Measurements from ENCODE around the gene RANBP3.
"Not testable (repeated sequence)": the region's sequence is repeated elsewhere in the genome, so short reads cannot be mapped to it uniquely, and the experiment has no call there.

Gene RANBP3

GRCh38 chr19:5883157-5883873 lies 94.6 kb downstream of the RANBP3 start:
- not testable (repeated sequence) for DNase-seq (ENCODE audit: low spot score)

- no peak for DNase-seq (ENCODE audit: low spot score)
Measured at GRCh38 chr19:5882421-5882968, 95.4 kb downstream of the RANBP3 start.

GRCh38 chr19:5881543-5882299 lies 96.2 kb downstream of the RANBP3 start:
- no peak for DNase-seq (ENCODE audit: low spot score)

- no peak for DNase-seq (ENCODE audit: low spot score)
Measured at GRCh38 chr19:5880604-5881078, 97.3 kb downstream of the RANBP3 start.

- no peak for DNase-seq (ENCODE audit: low spot score)
Measured at GRCh38 chr19:5880196-5880595, 97.7 kb downstream of the RANBP3 start.

- no peak for DNase-seq (ENCODE audit: low spot score)
Measured at GRCh38 chr19:5877882-5878281, 100.1 kb downstream of the RANBP3 start.

GRCh38 chr19:5877427-5877826 lies 100.5 kb downstream of the RANBP3 start:
- no peak for DNase-seq (ENCODE audit: low spot score)

GRCh38 chr19:5874496-5874895 lies 103.4 kb downstream of the RANBP3 start:
- DNase-seq (ENCODE audit: low spot score): not testable (repeated sequence)

GRCh38 chr19:5873617-5874199 lies 104.2 kb downstream of the RANBP3 start:
- no peak for DNase-seq (ENCODE audit: low spot score)

GRCh38 chr19:5870986-5871394 lies 107.0 kb downstream of the RANBP3 start:
- no peak for DNase-seq (ENCODE audit: low spot score)

GRCh38 chr19:5867201-5868136 lies 110.5 kb downstream of the RANBP3 start:
- no peak for DNase-seq (ENCODE audit: low spot score)

All from hematopoietic multipotent progenitor cell treated with erythropoietin and hydrocortisone succinate and interleukin-3 and kit ligand, for 17 days (in vitro differentiated cells).